Activated CD8-positive, alpha-beta T cell treated with anti-CD3 and anti-CD28 coated beads for 36 hours (primary cell): ENCODE measurements around the gene KIAA0586. TPM values are rescaled to one million over a fixed set of nuclear protein-coding genes. Genes with fewer than 3 reads are reported as not detected.
"Not testable (repeated sequence)": the region's sequence is repeated elsewhere in the genome, so short reads cannot be mapped to it uniquely, and the experiment has no call there.

Experiments used
- ATAC-seq: fragments of 200-7000 bp; cut with Tn5 transposase; one replicate; pipeline ENCODE4 v1.10.0; 2021; ENCODE audit warnings: mild to moderate bottlenecking, moderate library complexity
- CTCF ChIA-PET: fragments of 350-600 bp; sonication (Branson Sonifier 250); formaldehyde crosslinking; loops from one replicate; lab custom pipeline; 2021; ENCODE audit warnings: antibody characterized with exemption; lab: Charles Lee
- POLR2A ChIA-PET: fragments of 350-600 bp; sonication (Branson Sonifier 250); formaldehyde crosslinking; loops from one replicate; lab custom pipeline; 2021; ENCODE audit warnings: antibody characterized with exemption; lab: Charles Lee
- DNase-seq: peaks from one replicate; pipeline ENCODE4 v3.0.0-alpha.2; 2020
- H3K27ac Mint-ChIP-seq: one replicate; pipeline ENCODE4 v1.8.0; 2021; ENCODE audit warnings: mild to moderate bottlenecking, mixed read lengths
- H3K27me3 Mint-ChIP-seq: one replicate; pipeline ENCODE4 v1.8.0; 2021; ENCODE audit warnings: mixed read lengths
- H3K36me3 Mint-ChIP-seq: one replicate; pipeline ENCODE4 v1.8.0; 2021; ENCODE audit warnings: low read depth, mixed read lengths
- H3K4me1 Mint-ChIP-seq: one replicate; pipeline ENCODE4 v1.8.0; 2021; ENCODE audit warnings: low read depth, mixed read lengths
- H3K4me3 Mint-ChIP-seq: one replicate; pipeline ENCODE4 v1.8.0; 2021; ENCODE audit warnings: mild to moderate bottlenecking, moderate library complexity, mixed read lengths
- H3K9me3 Mint-ChIP-seq: one replicate; pipeline ENCODE4 v1.8.0; 2021; ENCODE audit warnings: mixed read lengths
- intact Hi-C: fragments of 100-400 bp; cut with micrococcal nuclease; formaldehyde crosslinking; loops from one replicate; pipeline ENCODE4 v1.10.0; 2022
- total RNA-seq, 2 experiments: library from RNA; stranded (reverse); gene quantifications; one replicate each; pipeline ENCODE4 v1.2.3, GENCODE V29; 2021
- TF ChIP-seq, protein P1 (sequence below): fragments of 200-600 bp; IDR thresholded peaks from one replicate; pipeline ENCODE4 v1.8.0; 2022; ENCODE audit warnings: antibody characterized with exemption, mild to moderate bottlenecking

The KIAA0586 gene
- total RNA-seq, 2 experiments from 2014 or later: 23.4 TPM

DNA sequence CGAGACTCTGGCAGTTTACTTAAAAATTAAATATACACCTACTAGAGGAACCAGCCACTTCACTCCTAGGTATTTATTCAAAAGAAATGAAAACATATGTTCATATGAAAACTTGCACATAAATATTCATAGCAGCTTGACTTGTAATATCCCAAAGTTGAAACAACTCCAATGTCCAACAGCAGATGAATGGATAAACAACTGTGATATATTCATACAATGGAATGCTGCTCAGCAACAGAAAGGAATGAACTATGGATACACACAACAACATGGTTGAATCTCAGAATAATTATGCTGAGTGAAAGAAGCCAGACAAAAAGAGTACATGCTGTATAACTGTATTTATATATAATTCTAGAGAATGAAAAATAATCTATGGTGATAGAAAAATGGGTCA is 156.9 kb downstream of the KIAA0586 start:
- H3K4me1 Mint-ChIP-seq: peaks cover 2% of the 10 kb centered on the region
- intact Hi-C loops: no loop called here
- POLR2A ChIA-PET: no interaction called here

DNA sequence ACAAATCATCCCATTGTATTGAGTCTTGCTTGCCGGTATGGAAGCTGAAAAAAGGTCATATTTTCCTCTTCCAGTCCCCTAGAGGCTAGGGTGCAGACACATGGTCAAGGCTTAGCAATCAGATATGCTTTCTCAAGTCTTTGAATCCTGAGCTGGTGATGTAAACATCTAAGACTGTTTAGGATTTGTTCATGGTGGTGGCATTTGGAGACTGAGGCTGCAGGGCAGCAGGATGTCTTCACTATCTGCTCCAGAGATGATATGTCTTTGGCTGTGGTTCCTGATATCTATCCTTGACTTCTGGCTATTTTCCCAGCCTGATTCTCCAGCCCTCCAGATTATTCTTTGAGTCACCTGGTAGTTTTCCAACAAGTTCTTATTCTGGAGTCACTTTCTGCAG is 159.8 kb downstream of the KIAA0586 start:
- peaks cover 2% of the 10 kb centered on the region for H3K4me1 Mint-ChIP-seq
- no peak for ATAC-seq
- H3K9me3 Mint-ChIP-seq: peaks cover 6% of the 10 kb centered on the region
- no peak overlapping the region for H3K4me3 Mint-ChIP-seq
- ChIA-PET CTCF (no interaction called here), POLR2A (no interaction called here)
- no peak for DNase-seq
- no peaks in the 10 kb centered on the region for H3K36me3 Mint-ChIP-seq
- H3K27ac Mint-ChIP-seq: no peak overlapping the region
- peaks cover 12% of the 10 kb centered on the region for H3K27me3 Mint-ChIP-seq
- intact Hi-C loops: no loop called here
- TF ChIP-seq, protein P1, sequence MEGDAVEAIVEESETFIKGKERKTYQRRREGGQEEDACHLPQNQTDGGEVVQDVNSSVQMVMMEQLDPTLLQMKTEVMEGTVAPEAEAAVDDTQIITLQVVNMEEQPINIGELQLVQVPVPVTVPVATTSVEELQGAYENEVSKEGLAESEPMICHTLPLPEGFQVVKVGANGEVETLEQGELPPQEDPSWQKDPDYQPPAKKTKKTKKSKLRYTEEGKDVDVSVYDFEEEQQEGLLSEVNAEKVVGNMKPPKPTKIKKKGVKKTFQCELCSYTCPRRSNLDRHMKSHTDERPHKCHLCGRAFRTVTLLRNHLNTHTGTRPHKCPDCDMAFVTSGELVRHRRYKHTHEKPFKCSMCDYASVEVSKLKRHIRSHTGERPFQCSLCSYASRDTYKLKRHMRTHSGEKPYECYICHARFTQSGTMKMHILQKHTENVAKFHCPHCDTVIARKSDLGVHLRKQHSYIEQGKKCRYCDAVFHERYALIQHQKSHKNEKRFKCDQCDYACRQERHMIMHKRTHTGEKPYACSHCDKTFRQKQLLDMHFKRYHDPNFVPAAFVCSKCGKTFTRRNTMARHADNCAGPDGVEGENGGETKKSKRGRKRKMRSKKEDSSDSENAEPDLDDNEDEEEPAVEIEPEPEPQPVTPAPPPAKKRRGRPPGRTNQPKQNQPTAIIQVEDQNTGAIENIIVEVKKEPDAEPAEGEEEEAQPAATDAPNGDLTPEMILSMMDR: no peak

More for the DNA sequence above, 156.9 kb downstream of the KIAA0586 start:
- Mint-ChIP-seq H3K27ac (no peak overlapping the region), H3K36me3 (no peaks in the 10 kb centered on the region), H3K27me3 (peaks cover 9% of the 10 kb centered on the region), H3K4me3 (no peak overlapping the region), H3K9me3 (peaks cover 11% of the 10 kb centered on the region)
- CTCF ChIA-PET: no interaction called here
- ATAC-seq (no peak), DNase-seq (no peak)
- TF ChIP-seq, protein P1: no peak

DNA sequence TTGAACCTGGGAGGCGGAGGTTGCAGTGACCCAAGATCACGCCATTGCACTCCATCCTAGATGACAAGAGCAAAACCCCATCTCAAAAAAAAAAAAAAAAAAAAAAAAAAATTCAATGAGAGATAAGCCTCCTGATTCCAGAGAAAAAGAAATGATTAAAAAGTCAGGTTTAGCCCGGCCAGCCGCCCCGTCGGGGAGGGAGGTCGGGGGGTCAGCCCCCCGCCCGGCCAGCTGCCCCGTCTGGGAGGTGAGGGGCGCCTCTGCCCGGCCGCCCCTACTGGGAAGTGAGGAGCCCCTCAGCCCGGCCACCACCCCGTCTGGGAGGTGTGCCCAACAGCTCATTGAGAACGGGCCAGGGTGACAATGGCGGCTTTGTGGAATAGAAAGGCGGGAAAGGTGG is 160.8 kb downstream of the KIAA0586 start:
- H3K27ac Mint-ChIP-seq, DNase-seq, ATAC-seq, H3K4me1 Mint-ChIP-seq, CTCF ChIA-PET, H3K36me3 Mint-ChIP-seq, H3K4me3 Mint-ChIP-seq, intact Hi-C loops, POLR2A ChIA-PET, H3K9me3 Mint-ChIP-seq: not testable (repeated sequence)
- H3K27me3 Mint-ChIP-seq: peaks cover 10% of the 10 kb centered on the region

DNA sequence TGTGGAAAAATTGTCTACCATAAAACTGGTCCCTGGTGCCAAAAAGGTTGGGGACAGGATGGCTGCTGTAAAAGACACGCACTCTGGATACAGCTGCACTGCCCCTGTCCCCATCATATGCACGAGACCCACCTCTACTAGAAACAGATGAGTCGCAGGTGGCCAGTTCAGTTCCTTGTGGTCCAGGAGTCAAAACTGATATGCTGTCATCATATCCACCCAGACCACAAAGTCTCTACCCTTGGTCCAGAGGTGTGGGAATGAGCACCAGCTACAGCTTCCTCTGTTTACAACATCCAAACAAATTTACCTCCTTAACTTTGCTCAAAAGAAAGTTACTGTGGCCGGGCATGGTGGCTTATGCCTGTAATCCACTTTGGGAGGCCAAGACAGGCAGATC is 166.5 kb downstream of the KIAA0586 start:
- TF ChIP-seq, protein P1: no peak
- intact Hi-C loops: no loop called here
- ATAC-seq (no peak), DNase-seq (no peak)
- Mint-ChIP-seq H3K4me1 (peaks cover 14% of the 10 kb centered on the region), H3K4me3 (no peak overlapping the region), H3K9me3 (no peaks in the 10 kb centered on the region), H3K27me3 (peaks cover 5% of the 10 kb centered on the region), H3K36me3 (no peaks in the 10 kb centered on the region), H3K27ac (no peak overlapping the region)
- ChIA-PET POLR2A (interaction anchor here (1.0 kb wide), 1 partner anchor 24 kb away, joined by 3 read pairs; no protein-coding TSS in a partner anchor), CTCF (no interaction called here)

DNA sequence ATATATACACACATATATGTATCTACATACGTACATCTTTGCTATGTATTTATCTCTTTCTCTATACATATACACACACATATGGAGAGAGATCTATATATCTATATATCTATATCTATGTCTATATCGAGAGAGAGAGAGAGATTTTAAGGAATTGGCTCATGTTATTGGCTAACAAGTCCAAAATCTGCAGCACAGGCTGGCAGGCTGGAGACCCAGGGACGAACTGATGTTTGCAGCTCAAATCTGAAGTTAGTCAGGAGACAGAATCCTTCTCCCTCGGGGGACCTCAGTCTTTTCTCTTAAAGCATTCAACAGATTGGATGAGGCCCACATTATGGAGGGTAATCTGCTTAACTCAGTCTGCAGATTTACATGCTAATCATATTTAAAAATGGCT is 169.5 kb downstream of the KIAA0586 start:
- CTCF ChIA-PET: interaction anchor here (0.8 to 1.1 kb wide), 2 partner anchors 64 to 96 kb away, joined by 3 to 4 read pairs; no protein-coding TSS in a partner anchor

More for the DNA sequence above, 169.5 kb downstream of the KIAA0586 start:
- POLR2A ChIA-PET: interaction anchor here (1.4 kb wide), 1 partner anchor 16 kb away, joined by 3 read pairs; no protein-coding TSS in a partner anchor
- no peak overlapping the region for H3K4me3 Mint-ChIP-seq
- peaks cover 21% of the 10 kb centered on the region for H3K4me1 Mint-ChIP-seq
- H3K36me3 Mint-ChIP-seq: no peaks in the 10 kb centered on the region
- ATAC-seq: no peak
- no peak overlapping the region for H3K27ac Mint-ChIP-seq
- H3K27me3 Mint-ChIP-seq: peaks cover 22% of the 10 kb centered on the region
- no peak for DNase-seq
- no peaks in the 10 kb centered on the region for H3K9me3 Mint-ChIP-seq
- TF ChIP-seq, protein P1: no peak
- intact Hi-C loops: no loop called here
